Measurements from ENCODE around the gene TNFAIP8L3.

Gene TNFAIP8L3

DNA sequence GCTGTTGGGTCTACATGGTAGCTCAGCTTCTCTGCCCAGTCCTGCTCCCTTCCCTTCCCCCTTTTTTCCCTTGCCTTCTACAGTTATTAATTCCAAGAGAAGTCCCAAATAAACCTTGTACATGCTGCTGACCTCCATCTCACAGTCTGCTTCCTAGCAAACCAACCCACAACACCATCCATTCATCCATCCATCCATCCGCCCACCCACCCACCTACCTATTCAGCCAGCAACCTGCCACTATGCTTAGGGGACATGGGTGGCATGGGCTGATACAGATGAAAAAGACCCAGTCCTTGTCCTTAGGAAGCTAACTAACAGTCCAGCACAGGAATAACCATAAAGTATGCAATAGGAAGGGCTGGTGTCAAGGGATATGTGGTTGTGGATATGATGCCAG lies 5.7 kb downstream of the TNFAIP8L3 start:
- no peak for DNase-seq

GRCh38 chr15:51088585-51088984 lies 6.1 kb downstream of the TNFAIP8L3 start:
- no peak for DNase-seq

- DNase-seq = no peak
These were observed 7.2 kb downstream of the TNFAIP8L3 start for GRCh38 chr15:51087513-51087912.

- DNase-seq = no peak
These were observed 8.3 kb downstream of the TNFAIP8L3 start for GRCh38 chr15:51086409-51086808.

- DNase-seq = no peak
These were observed 8.9 kb downstream of the TNFAIP8L3 start for GRCh38 chr15:51085764-51086163.

DNA sequence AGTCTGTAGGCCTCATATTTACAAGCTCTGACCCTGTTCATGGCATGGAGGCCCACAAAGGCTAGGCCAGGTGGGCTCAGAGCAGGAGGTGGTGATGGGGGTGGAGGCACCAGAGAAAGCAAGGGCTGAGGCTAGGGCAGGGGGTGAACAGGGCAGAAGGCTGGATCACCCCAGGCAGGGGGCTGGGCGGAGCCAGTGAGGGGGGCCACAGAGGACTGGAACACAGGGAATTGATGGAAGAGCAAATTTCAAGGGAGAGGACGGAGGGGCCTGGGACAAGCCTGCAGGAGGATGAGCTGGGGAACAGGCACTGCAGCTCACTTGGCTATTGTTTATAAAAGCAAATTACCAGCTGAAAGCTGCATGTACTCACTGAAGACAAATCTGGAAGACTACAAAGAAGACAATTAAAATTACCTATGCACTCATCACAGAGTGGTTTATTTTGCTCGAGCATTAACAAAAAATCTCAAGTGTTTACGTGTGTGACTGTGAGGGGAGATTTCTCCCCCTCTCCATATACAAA lies 11.0 kb downstream of the TNFAIP8L3 start:
- DNase-seq = no peak

GRCh38 chr15:51082246-51082645 lies 12.5 kb downstream of the TNFAIP8L3 start:
- DNase-seq = no peak

DNA sequence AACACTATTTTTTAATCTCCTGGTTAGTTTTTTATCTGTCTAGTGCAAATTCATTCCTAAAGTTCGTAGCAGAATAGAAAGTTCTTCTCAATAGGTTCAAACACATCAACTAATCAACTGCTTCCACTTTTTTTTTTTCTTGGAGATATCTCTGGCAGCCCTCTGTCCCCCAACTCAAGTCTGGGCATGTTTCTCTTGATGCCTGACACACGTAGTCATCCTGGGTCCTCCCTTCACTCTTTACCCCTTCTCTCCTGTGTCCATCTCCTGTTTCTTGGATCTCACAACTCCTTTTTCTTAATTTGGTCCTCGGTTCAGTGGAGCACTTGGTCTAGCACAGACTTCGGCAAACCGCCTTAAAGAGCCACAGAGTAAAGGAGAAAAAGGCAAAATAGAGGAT lies 14.4 kb downstream of the TNFAIP8L3 start:
- no peak for DNase-seq

- DNase-seq = no peak
These were observed 15.5 kb downstream of the TNFAIP8L3 start for GRCh38 chr15:51079226-51079625.

DNA sequence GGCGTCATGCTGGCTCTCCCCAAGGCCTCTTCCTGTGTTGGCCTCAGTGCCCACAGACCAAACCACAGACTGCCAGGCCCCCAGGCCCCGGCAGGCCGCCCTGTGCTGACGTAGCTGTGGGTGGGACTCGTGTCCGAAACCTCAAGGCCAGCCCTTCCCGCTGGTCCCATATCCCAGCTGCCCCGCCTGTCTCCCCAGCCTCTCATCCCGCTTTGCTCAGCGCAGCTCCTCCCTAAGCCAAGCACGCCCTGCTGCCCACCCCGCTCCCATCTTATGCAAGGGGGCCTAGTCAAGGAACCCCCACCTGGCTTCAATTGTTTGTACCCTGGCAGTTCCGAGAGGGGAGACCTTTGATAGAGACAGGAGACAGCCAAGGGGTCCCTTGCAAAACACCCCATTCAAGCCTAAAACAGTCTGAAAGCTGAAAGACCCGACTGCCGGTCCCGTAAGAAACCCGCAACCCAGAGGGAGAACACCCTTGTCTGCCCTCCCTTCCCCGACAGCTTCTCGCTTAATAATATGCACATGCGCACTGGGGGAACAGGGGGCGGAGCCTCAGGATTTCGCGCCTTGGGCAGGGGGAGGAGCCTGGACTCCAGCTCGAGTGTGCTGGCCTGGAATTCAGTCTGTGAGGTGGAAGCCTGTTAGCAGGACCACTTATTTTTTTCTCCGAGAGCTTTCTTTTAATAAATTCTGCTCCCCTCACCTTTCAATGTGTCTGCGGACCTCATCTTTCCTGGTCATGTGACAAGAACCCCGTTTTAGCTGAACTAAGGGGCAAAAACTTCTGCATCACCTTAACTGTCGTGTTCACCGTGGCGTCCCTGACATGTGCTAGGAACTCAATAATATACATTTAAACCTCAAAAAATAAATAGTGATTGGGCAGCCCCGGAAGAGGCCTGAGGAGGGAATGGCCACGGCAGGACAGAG lies 17.2 kb downstream of the TNFAIP8L3 start:
- no peak for DNase-seq

- no peak for DNase-seq
These were observed 18.0 kb downstream of the TNFAIP8L3 start for GRCh38 chr15:51076524-51077220.

GRCh38 chr15:51075826-51076523 lies 18.7 kb downstream of the TNFAIP8L3 start:
- no peak for DNase-seq

- DNase-seq = no peak
These were observed 19.3 kb downstream of the TNFAIP8L3 start for GRCh38 chr15:51075364-51075763.

- DNase-seq = no peak
These were observed 19.8 kb downstream of the TNFAIP8L3 start for GRCh38 chr15:51074926-51075325.

GRCh38 chr15:51071578-51071977 lies 23.1 kb downstream of the TNFAIP8L3 start:
- no peak for DNase-seq

DNA sequence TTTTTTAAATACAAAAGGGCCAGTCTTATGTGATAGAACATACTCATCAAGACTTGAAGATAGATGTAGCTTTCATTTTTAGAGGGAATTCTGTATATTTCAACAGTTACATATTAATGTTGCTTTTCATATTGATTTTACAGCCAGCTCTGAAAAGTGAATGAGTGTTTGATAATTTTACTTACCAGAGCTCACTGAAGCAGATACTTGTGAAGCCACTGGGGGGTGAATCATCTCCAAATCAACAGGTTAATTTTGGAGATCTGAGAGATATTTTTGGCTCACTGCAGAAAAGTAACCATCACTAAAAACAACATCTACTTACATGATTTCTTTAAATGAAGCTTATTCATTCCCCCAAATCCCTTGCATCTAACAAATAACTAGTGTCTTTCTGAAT lies 24.7 kb downstream of the TNFAIP8L3 start:
- DNase-seq = no peak

GRCh38 chr15:51067510-51067909 lies 27.2 kb downstream of the TNFAIP8L3 start:
- DNase-seq = no peak

DNA sequence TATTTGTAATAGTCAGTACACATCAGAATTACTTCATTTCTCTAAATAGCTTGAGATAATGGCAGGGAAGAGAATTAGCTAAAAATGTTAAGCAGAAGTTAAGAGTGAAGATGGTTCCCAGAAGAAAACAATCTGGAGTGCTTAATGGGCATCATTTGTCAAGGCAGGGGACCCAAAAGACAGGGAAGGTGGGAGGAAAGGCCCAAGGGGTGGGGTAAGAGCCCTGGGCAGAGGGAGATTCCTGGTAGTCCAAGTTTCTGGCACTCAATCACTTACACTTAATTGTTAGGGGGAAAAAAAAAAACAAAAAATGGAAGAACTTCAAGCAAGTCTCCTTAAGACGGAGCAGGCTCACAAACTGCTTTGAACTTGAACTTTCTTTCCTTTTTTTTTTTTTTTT lies 28.9 kb downstream of the TNFAIP8L3 start:
- no peak for DNase-seq

GRCh38 chr15:51065261-51065660 lies 29.4 kb downstream of the TNFAIP8L3 start:
- DNase-seq = no peak

DNA sequence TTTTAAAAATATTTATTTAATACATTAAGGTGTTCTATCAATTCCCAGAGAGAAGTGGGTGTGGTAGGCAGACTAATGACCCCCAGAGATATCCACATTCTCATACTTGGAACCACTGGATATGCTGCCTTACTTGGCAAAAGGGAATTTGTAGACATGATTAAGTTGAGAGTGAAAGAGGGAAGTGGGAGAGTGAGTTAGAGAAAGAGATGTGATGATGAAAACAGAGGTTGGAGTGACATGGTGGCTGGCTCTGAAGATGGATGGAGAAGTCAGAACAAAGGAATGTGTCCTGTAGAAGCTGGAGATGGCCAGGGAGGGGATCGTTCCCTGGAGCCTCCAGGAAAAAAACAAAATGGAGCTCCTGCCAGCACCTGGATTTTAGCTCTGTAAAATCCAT lies 32.0 kb downstream of the TNFAIP8L3 start:
- no peak for DNase-seq

DNA sequence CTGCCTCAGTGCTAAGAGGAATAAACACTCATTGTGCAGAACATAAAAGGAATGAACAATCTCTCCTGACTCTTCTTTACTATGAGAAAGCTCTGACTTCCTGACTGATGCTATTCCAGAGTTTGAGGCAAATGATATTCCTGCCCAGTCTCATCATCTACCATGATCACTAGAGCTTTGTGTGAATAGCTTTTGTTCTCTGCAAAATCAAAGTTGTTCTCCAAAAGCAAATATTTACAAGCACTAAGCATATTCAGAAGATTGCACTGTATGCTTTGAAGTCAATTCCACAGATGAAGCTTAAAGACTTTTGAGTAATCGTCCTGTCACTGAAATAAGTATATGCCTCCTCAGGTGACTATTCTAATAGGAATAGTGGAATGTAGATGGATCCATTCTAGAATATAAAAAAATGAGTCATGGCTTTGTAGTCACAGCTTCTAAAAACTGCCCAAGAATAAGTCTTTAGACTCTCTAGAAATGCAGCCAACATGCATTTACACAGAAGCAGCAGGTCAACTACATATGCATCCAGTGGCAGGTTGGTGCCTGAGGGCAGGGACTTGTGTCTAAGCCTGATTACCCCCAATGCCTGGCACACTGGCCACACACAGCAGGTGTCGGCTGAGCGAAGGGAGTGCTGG lies 34.6 kb downstream of the TNFAIP8L3 start:
- DNase-seq = no peak

- no peak for DNase-seq
These were observed 40.2 kb downstream of the TNFAIP8L3 start for GRCh38 chr15:51054535-51054934.

GRCh38 chr15:51053571-51053970 lies 41.1 kb downstream of the TNFAIP8L3 start:
- DNase-seq = no peak

Measured in NCI-H1694 (cell line).